Astrocyte of the spinal cord (primary cell): ENCODE results near the gene PRCP.

ENCODE experiments used
- DNase-seq: peaks from one replicate; pipeline ENCODE4 v3.0.0; 2011; ENCODE audit warnings: low read depth, low spot score
- H3K4me3 ChIP-seq: 2 replicates; pipeline ENCODE4 v1.5.1; 2011; ENCODE audit warnings: low read depth, mild to moderate bottlenecking, low read length, moderate library complexity
- in situ Hi-C: cut with HindIII; loops from 2 replicates; pipeline ENCODE4 v1.10.0; 2017; ENCODE audit warnings: low sequenced_read_pairs
- TF ChIP-seq, protein P1 (sequence below): IDR thresholded peaks from 2 replicates; pipeline ENCODE4 v1.5.1; 2012; ENCODE audit warnings: low read depth, mild to moderate bottlenecking, low read length, inconsistent platforms

PRCP gene

GRCh38 chr11:82792319-82792718 is 107.9 kb downstream of the PRCP start:
- TF ChIP-seq, protein P1, sequence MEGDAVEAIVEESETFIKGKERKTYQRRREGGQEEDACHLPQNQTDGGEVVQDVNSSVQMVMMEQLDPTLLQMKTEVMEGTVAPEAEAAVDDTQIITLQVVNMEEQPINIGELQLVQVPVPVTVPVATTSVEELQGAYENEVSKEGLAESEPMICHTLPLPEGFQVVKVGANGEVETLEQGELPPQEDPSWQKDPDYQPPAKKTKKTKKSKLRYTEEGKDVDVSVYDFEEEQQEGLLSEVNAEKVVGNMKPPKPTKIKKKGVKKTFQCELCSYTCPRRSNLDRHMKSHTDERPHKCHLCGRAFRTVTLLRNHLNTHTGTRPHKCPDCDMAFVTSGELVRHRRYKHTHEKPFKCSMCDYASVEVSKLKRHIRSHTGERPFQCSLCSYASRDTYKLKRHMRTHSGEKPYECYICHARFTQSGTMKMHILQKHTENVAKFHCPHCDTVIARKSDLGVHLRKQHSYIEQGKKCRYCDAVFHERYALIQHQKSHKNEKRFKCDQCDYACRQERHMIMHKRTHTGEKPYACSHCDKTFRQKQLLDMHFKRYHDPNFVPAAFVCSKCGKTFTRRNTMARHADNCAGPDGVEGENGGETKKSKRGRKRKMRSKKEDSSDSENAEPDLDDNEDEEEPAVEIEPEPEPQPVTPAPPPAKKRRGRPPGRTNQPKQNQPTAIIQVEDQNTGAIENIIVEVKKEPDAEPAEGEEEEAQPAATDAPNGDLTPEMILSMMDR = no peak
- H3K4me3 ChIP-seq = no peak overlapping the region
- DNase-seq = no peak
- in situ Hi-C loops = no loop called here

- H3K4me3 ChIP-seq = no peak overlapping the region
- no peak for DNase-seq
- TF ChIP-seq, protein P1 = no peak
- in situ Hi-C loops = no loop called here
These were observed 108.5 kb downstream of the PRCP start for GRCh38 chr11:82791779-82792178.

DNA sequence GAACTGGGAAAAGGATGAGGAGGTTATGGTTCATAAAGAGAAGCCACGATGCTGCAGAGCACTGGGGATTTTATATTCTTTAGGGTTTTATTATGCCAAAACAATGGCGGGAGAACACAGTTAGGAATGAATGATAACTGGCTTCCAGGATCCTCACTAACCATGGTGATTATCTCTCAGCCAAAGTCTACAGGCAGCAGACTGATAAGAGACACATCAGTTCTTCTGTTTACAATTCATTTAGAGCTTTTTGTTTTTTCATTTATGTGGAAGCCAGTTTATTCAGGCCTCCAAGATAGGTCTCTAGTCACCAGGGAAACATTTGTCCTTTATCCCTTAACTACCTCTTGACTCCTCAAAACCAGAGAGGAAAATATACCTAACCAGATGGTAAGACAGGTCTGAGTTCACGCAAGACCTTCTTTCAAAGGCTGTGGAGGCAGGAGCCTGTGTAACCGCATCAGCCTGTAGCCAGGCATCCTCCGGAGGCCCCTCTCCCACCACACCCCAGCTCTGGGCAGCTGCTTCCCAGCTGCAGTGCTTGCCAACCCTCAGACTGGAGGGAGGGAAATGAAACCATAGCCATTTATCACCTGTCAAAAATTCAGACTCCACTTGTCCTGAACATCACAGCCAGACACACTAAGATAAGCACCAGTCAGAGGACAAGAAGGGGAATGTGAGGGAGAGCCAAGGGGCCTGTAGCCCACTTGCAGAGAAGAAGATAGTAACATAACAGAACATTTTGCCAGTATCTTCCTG is 109.3 kb downstream of the PRCP start:
- no peak overlapping the region for H3K4me3 ChIP-seq
- in situ Hi-C loops = no loop called here
- TF ChIP-seq, protein P1 = no peak
- DNase-seq = peak; percentile 8

GRCh38 chr11:82787981-82788380 is 112.2 kb downstream of the PRCP start:
- H3K4me3 ChIP-seq = no peak overlapping the region
- in situ Hi-C loops = no loop called here
- TF ChIP-seq, protein P1 = no peak
- no peak for DNase-seq

DNA sequence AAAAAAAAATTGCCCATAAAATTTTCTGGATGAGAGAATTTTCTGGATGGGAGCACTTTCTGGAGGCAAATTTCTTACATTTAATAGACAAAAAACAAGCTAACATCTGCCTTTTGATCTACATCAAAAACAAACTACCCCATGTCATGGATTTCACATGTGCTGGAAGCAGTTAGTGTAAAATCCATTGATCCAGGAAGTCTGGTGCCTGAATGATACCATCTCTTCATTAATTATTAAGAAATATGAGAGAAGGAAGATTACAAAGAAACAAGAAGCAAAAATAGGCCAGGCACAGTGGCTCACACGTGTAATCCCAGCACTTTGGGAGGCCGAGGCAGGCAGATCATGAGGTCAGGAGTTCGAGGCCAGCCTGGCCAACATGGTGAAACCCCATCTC is 113.4 kb downstream of the PRCP start:
- TF ChIP-seq, protein P1 = no peak
- DNase-seq = no peak
- no peak overlapping the region for H3K4me3 ChIP-seq
- in situ Hi-C loops = no loop called here

DNA sequence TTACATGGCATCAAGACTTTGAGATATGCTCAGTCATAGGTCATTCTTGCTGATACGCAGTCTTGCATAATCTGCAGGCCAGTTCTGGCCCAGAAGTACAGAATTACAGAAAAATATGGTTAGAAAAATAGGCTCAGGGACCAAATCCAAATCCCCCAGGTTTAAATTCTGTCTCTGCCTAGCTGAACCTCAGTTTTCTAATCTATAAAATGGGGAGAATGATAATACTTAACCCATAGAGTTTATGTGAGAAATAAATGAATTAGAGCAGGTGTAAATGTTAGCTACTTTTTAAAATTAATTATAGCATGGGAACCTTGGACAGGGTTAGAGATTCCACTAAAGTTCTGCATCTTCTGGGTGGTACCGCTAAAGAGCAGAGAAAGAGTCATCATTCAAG is 114.2 kb downstream of the PRCP start:
- TF ChIP-seq, protein P1 = no peak
- in situ Hi-C loops = no loop called here
- no peak for DNase-seq
- no peak overlapping the region for H3K4me3 ChIP-seq
